Measurements from ENCODE around the gene ENTPD1. TPM values are rescaled to one million over a fixed set of nuclear protein-coding genes. Genes with fewer than 3 reads are reported as not detected.

ENTPD1 gene
- total and polyA plus RNA-seq, 9 of the 15 experiments (the other 6 are each of a cell fraction or from before 2014, with no cell fraction given), result 0.07 to 1.5 (median 0.37) TPM

DNA sequence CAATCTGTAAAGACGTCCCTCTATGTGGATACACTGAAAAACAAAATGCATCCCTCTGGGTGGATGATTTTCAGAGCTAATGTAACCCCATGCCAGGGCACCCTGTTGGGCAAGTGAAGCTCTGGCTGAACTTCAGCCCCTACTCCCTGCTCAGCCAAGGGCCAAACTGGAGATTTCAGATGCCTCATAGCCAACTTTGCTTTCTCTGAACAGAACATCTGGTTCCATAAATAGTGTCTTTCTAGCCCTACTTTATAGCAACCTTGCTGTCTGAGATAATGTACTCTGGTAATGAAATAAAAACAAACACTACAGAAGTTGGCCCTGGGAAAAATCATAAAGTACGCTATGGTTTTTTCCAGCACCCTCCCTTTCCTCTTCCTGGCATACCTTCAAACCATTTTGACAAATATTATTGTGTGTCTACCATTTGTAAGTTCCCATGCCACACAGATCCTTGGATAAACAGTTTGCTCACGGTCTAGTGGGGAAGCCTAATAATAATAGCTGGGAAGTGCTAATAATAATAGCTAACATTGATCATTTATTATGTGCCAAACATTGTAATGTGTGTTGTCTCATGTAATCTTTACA, 3.4 kb downstream of the ENTPD1 start (continued):
- TF ChIP-seq CEBPG (CRISPR knock-in tag; IDR thresholded peaks at IDR 0.05), result no peak
- TF ChIP-seq CEBPG (tag; conservative IDR thresholded peaks at IDR 0.05 in 1 of 2, IDR thresholded peaks at IDR 0.05 in 1 of 2), result no peak

DNA sequence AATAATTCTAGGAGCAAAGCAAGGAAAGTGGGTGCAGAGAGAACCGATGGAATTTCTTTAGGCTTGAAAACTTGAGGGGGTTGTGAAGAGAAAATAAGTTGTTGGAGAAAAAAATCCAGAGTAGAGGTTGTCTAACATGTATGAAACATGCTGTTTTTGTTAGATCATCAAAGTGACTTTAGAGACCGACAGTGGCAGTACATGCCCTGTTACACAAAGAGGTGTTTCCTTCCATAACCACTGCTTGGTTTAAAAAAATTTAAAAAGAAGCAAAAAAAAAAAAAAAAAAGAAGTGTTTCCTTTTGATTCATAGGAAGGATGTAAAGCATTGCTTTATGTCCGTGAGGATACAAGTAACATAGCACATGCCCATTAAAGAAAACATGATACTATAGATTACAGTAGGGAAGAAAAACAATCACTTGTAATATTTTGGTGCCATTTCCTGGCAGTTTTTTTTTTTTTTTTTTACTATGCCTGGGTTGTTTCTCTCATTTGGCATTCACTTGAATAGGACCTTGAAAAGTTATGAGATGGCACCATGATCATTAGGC, 6.1 kb downstream of the ENTPD1 start:
- WGBS (ENCODE audit: insufficient coverage, low coverage, missing lambda C conversion rate), result 30% methylated on average over 3 of the region's 3 CpGs
- H3K36me3 ChIP-seq (ENCODE audit: control insufficient read depth, insufficient read depth, low read length), result no peaks in the 10 kb centered on the region
- intact Hi-C loops (cut with micrococcal nuclease) (no loop called here), in situ Hi-C loops (cut with MboI) (no loop called here)
- H3K9me3 ChIP-seq (replicated peaks; ENCODE audit: control insufficient read depth, insufficient read depth, low read depth, low read length), result no peaks in the 10 kb centered on the region
- FAIRE-seq, result no peak
- H3K79me2 ChIP-seq (ENCODE audit: control insufficient read depth, insufficient read depth, low read length), result no peaks in the 10 kb centered on the region
- H4K20me1 ChIP-seq (replicated peaks; ENCODE audit: control insufficient read depth, insufficient read depth, low read length), result no peaks in the 10 kb centered on the region
- H3K27ac ChIP-seq (ENCODE audit: extremely low read depth, low read depth, low read length), result no peak overlapping the region
- H3K4me3 ChIP-seq, result no peak overlapping the region
- H3K9me1 ChIP-seq (ENCODE audit: control insufficient read depth, insufficient read depth, low read length), result no peaks in the 10 kb centered on the region
- DNase-seq (ENCODE audit: extremely low read depth in 1 of 4, low spot score in 3 of 4), result no peak
- ChIA-PET CTCF (ENCODE audit: low intra/inter-chr PET ratio) (no interaction called here), POLR2A (no interaction called here)
- no peak for ATAC-seq
- H3K9ac ChIP-seq (ENCODE audit: insufficient read depth in 1 of 2, low read depth in 2 of 2, low read length in 2 of 2), result no peak overlapping the region
- no TSS peak for BruUV-seq (replicated peaks)
- TF ChIP-seq, protein P1, sequence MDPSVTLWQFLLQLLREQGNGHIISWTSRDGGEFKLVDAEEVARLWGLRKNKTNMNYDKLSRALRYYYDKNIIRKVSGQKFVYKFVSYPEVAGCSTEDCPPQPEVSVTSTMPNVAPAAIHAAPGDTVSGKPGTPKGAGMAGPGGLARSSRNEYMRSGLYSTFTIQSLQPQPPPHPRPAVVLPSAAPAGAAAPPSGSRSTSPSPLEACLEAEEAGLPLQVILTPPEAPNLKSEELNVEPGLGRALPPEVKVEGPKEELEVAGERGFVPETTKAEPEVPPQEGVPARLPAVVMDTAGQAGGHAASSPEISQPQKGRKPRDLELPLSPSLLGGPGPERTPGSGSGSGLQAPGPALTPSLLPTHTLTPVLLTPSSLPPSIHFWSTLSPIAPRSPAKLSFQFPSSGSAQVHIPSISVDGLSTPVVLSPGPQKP (CRISPR knock-in tag; IDR thresholded peaks at IDR 0.05), result no peak
- no peak for TF ChIP-seq SNIP1 (IDR thresholded peaks at IDR 0.05; ENCODE audit: low read depth)
- no peak for TF ChIP-seq E2F3 (CRISPR knock-in tag; IDR thresholded peaks at IDR 0.05)
- TF ChIP-seq ZBTB43 (CRISPR knock-in tag; IDR thresholded peaks at IDR 0.05), result no peak
- TF ChIP-seq OTX1 (CRISPR knock-in tag; IDR thresholded peaks at IDR 0.05), result no peak
- TF ChIP-seq SMAD4 (CRISPR knock-in tag; conservative IDR thresholded peaks at IDR 0.05), result no peak
- no peak for TF ChIP-seq SMC3 (conservative IDR thresholded peaks at IDR 0.05; ENCODE audit: insufficient read depth, low read depth, low read length)
- no peak for TF ChIP-seq CHD2 (IDR thresholded peaks at IDR 0.05; ENCODE audit: low read depth, low read length)
- TF ChIP-seq NKRF (IDR thresholded peaks at IDR 0.05; ENCODE audit: borderline replicate concordance), result no peak
- TF ChIP-seq ZBTB9 (CRISPR knock-in tag; IDR thresholded peaks at IDR 0.05), result no peak
- no peak for TF ChIP-seq ZNF324 (CRISPR knock-in tag; IDR thresholded peaks at IDR 0.05)
- TF ChIP-seq ZC3H8 (IDR thresholded peaks at IDR 0.05), result no peak
- no peak for TF ChIP-seq KHSRP (IDR thresholded peaks at IDR 0.05)
- no peak for TF ChIP-seq TEAD4 (IDR thresholded peaks at IDR 0.05; ENCODE audit: low read length)
- no peak for TF ChIP-seq TEAD4 (CRISPR knock-in tag; IDR thresholded peaks at IDR 0.05; ENCODE audit: borderline replicate concordance)
- no peak overlapping the region for H3K4me2 ChIP-seq (ENCODE audit: insufficient read depth, low read length)
- no peaks in the 10 kb centered on the region for H3K27me3 ChIP-seq (ENCODE audit: control insufficient read depth in 2 of 2, insufficient read depth in 2 of 2, low read length in 2 of 2)
- peak overlapping the region; percentile 51; the same call in 1 of the 2 replicates for H2AFZ ChIP-seq (ENCODE audit: low read depth, low read length)
- peaks cover 0 to 8% of the 10 kb centered on the region in 2 experiments; a peak in 2 of 5 replicates for H3K4me1 ChIP-seq (replicated peaks in 1 of 2; ENCODE audit: control insufficient read depth in 2 of 2, insufficient read depth in 2 of 2, low read length in 2 of 2)

Data from K562 (cell line).